ENCODE data around the gene SLC15A3.

The SLC15A3 gene

DNA sequence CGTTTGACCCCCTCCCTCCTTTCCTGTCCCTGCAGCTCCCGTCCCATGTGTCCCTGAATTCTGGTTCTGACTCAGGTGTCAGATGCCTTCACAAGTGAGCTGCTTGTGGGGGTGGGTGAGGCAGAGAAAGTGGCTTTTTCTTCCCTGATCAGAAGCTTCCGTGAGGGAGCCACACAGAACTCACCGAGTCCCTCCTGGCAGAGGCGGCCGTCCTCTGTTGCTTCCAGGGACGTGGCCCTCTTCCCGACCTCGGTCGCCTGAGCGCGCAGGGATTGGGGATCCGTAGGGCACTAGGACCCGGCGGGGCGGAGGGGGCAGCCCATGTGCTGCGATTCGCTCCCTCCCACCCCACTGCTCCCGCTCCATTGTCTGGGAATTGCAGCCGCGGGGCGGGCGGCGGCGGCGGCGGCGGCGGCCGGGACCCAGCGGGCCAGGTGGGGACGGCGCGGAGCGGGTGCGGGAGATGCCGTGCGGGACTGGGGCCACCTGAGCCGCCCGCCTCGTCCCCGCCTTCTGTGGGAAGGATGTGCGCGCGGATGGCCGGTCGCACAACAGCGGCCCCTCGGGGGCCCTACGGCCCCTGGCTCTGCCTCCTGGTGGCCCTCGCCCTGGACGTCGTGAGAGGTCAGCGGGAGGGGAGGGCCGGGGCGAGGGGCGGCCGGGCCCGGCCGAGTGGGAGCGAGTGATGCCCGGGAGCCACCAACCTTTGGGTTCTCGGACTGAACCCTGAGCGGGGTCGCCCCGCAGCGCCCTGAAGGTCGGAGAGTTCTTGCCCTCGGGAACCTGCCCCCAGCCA, 27.7 kb downstream of the SLC15A3 start, which contains the start of gene TMEM132A:
TSS of gene TMEM132A (plus strand) at position 351 of the 796 bp plus-strand sequence. CDS start at position 525, 174 bp downstream.
- peak within 1 kb of the TSS; percentile 72 for H3K4me3 ChIP-seq (ENCODE audit: low read depth, low read length)
- no peaks in the 10 kb centered on the region for H3K4me1 ChIP-seq (ENCODE audit: control insufficient read depth, insufficient read depth, low read length)
- peak within 1 kb of the TSS; percentile 46; the same call in 1 of the 2 replicates for H3K27ac ChIP-seq (ENCODE audit: extremely low read depth, low read depth, low read length)
- peaks cover 0 to 72% of the 10 kb centered on the region in 2 experiments; a peak in 1 of 3 replicates for H3K36me3 ChIP-seq (ENCODE audit: control insufficient read depth in 2 of 2, insufficient read depth in 1 of 2, low read length in 2 of 2)
- no peaks in the 10 kb centered on the region for H3K9me3 ChIP-seq (ENCODE audit: control insufficient read depth, insufficient read depth, low read depth, low read length)
- CTCF ChIA-PET = interaction anchor here (1.2 kb wide), 1 partner anchor 94 kb away, joined by 3 read pairs; no protein-coding TSS in a partner anchor
- POLR2A ChIA-PET = interaction anchor here (1.2 to 1.7 kb wide), 2 partner anchors 10 to 18 kb away, joined by 4 to 22 read pairs; partner anchors contain the start of genes PRPF19 and TMEM109
- TF ChIP-seq MYNN (tag by site-specific recombination; IDR thresholded peaks at IDR 0.05; ENCODE audit: borderline replicate concordance) (no peak), ZNF561 (tag by site-specific recombination; IDR thresholded peaks at IDR 0.05; ENCODE audit: borderline replicate concordance) (no peak; the same call in 1 of the 2 replicates), ZSCAN16 (tag by site-specific recombination; IDR thresholded peaks at IDR 0.05) (no peak), ZXDB (tag by site-specific recombination; IDR thresholded peaks at IDR 0.05) (peak; percentile 53), KLF9 (tag by site-specific recombination; IDR thresholded peaks at IDR 0.05; ENCODE audit: low read depth) (no peak), ZNF24 (tag by site-specific recombination; IDR thresholded peaks at IDR 0.05) (peak; percentile 86), ZNF391 (tag by site-specific recombination; IDR thresholded peaks at IDR 0.05; ENCODE audit: borderline replicate concordance, low read depth) (no peak), ZBTB7A (tag by site-specific recombination; IDR thresholded peaks at IDR 0.05; ENCODE audit: low read depth) (no peak), ZBTB8A (tag by site-specific recombination; IDR thresholded peaks at IDR 0.05) (no peak), ZNF221 (tag by site-specific recombination; IDR thresholded peaks at IDR 0.05; ENCODE audit: borderline replicate concordance) (no peak), ZNF670 (tag by site-specific recombination; IDR thresholded peaks at IDR 0.05; ENCODE audit: low read depth) (no peak), IKZF3 (tag by site-specific recombination; IDR thresholded peaks at IDR 0.05) (peak; percentile 97), ZNF157 (tag by site-specific recombination; IDR thresholded peaks at IDR 0.05) (no peak), ZEB2 (tag by site-specific recombination; IDR thresholded peaks at IDR 0.05) (peak; percentile 41; the same call in 1 of the 2 replicates), ZNF335 (tag by site-specific recombination; conservative IDR thresholded peaks at IDR 0.05) (peak; percentile 60), ZNF555 (tag by site-specific recombination; conservative IDR thresholded peaks at IDR 0.05) (no peak), ZNF596 (tag by site-specific recombination; IDR thresholded peaks at IDR 0.05) (0 out of 2 replicates have a peak, but pooled peaks have one; percentile 16), ZNF529 (tag by site-specific recombination; IDR thresholded peaks at IDR 0.05; ENCODE audit: insufficient replicate concordance) (no peak), GFI1B (tag by site-specific recombination; IDR thresholded peaks at IDR 0.05) (0 out of 2 replicates have a peak, but pooled peaks have one; percentile 13)
- TF ChIP-seq, protein P1, sequence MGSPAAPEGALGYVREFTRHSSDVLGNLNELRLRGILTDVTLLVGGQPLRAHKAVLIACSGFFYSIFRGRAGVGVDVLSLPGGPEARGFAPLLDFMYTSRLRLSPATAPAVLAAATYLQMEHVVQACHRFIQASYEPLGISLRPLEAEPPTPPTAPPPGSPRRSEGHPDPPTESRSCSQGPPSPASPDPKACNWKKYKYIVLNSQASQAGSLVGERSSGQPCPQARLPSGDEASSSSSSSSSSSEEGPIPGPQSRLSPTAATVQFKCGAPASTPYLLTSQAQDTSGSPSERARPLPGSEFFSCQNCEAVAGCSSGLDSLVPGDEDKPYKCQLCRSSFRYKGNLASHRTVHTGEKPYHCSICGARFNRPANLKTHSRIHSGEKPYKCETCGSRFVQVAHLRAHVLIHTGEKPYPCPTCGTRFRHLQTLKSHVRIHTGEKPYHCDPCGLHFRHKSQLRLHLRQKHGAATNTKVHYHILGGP (tag by site-specific recombination; IDR thresholded peaks at IDR 0.05) = no peak
- TF ChIP-seq, protein P2, sequence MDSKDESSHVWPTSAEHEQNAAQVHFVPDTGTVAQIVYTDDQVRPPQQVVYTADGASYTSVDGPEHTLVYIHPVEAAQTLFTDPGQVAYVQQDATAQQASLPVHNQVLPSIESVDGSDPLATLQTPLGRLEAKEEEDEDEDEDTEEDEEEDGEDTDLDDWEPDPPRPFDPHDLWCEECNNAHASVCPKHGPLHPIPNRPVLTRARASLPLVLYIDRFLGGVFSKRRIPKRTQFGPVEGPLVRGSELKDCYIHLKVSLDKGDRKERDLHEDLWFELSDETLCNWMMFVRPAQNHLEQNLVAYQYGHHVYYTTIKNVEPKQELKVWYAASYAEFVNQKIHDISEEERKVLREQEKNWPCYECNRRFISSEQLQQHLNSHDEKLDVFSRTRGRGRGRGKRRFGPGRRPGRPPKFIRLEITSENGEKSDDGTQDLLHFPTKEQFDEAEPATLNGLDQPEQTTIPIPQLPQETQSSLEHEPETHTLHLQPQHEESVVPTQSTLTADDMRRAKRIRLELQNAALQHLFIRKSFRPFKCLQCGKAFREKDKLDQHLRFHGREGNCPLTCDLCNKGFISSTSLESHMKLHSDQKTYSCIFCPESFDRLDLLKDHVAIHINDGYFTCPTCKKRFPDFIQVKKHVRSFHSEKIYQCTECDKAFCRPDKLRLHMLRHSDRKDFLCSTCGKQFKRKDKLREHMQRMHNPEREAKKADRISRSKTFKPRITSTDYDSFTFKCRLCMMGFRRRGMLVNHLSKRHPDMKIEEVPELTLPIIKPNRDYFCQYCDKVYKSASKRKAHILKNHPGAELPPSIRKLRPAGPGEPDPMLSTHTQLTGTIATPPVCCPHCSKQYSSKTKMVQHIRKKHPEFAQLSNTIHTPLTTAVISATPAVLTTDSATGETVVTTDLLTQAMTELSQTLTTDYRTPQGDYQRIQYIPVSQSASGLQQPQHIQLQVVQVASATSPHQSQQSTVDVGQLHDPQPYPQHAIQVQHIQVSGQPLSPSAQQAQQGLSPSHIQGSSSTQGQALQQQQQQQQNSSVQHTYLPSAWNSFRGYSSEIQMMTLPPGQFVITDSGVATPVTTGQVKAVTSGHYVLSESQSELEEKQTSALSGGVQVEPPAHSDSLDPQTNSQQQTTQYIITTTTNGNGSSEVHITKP (tag by site-specific recombination; IDR thresholded peaks at IDR 0.05) = peak; percentile 89
- TF ChIP-seq, protein P3, sequence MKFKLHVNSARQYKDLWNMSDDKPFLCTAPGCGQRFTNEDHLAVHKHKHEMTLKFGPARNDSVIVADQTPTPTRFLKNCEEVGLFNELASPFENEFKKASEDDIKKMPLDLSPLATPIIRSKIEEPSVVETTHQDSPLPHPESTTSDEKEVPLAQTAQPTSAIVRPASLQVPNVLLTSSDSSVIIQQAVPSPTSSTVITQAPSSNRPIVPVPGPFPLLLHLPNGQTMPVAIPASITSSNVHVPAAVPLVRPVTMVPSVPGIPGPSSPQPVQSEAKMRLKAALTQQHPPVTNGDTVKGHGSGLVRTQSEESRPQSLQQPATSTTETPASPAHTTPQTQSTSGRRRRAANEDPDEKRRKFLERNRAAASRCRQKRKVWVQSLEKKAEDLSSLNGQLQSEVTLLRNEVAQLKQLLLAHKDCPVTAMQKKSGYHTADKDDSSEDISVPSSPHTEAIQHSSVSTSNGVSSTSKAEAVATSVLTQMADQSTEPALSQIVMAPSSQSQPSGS (tag by site-specific recombination; IDR thresholded peaks at IDR 0.05; ENCODE audit: low read depth) = no peak
- TF ChIP-seq, protein P4, sequence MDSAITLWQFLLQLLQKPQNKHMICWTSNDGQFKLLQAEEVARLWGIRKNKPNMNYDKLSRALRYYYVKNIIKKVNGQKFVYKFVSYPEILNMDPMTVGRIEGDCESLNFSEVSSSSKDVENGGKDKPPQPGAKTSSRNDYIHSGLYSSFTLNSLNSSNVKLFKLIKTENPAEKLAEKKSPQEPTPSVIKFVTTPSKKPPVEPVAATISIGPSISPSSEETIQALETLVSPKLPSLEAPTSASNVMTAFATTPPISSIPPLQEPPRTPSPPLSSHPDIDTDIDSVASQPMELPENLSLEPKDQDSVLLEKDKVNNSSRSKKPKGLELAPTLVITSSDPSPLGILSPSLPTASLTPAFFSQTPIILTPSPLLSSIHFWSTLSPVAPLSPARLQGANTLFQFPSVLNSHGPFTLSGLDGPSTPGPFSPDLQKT (IDR thresholded peaks at IDR 0.05; ENCODE audit: borderline replicate concordance, low read depth, low read length) = no peak
- TF ChIP-seq, protein P5, sequence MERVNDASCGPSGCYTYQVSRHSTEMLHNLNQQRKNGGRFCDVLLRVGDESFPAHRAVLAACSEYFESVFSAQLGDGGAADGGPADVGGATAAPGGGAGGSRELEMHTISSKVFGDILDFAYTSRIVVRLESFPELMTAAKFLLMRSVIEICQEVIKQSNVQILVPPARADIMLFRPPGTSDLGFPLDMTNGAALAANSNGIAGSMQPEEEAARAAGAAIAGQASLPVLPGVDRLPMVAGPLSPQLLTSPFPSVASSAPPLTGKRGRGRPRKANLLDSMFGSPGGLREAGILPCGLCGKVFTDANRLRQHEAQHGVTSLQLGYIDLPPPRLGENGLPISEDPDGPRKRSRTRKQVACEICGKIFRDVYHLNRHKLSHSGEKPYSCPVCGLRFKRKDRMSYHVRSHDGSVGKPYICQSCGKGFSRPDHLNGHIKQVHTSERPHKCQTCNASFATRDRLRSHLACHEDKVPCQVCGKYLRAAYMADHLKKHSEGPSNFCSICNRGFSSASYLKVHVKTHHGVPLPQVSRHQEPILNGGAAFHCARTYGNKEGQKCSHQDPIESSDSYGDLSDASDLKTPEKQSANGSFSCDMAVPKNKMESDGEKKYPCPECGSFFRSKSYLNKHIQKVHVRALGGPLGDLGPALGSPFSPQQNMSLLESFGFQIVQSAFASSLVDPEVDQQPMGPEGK (tag by site-specific recombination; IDR thresholded peaks at IDR 0.05) = no peak
- TF ChIP-seq, protein P6, sequence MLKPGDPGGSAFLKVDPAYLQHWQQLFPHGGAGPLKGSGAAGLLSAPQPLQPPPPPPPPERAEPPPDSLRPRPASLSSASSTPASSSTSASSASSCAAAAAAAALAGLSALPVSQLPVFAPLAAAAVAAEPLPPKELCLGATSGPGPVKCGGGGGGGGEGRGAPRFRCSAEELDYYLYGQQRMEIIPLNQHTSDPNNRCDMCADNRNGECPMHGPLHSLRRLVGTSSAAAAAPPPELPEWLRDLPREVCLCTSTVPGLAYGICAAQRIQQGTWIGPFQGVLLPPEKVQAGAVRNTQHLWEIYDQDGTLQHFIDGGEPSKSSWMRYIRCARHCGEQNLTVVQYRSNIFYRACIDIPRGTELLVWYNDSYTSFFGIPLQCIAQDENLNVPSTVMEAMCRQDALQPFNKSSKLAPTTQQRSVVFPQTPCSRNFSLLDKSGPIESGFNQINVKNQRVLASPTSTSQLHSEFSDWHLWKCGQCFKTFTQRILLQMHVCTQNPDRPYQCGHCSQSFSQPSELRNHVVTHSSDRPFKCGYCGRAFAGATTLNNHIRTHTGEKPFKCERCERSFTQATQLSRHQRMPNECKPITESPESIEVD (tag by site-specific recombination; IDR thresholded peaks at IDR 0.05) = no peak

All from HEK293 (cell line).